ENCODE measurements around the gene MAN1C1.

The MAN1C1 gene

GRCh38 chr1:25787760-25788166 lies 171.2 kb downstream of the MAN1C1 start:
- no peak for DNase-seq

GRCh38 chr1:25790472-25790871 lies 173.9 kb downstream of the MAN1C1 start:
- DNase-seq = no peak

GRCh38 chr1:25792115-25792514 lies 175.5 kb downstream of the MAN1C1 start:
- DNase-seq = no peak

GRCh38 chr1:25793585-25794170 lies 177.1 kb downstream of the MAN1C1 start:
- DNase-seq = no peak

GRCh38 chr1:25794325-25794724 lies 177.7 kb downstream of the MAN1C1 start:
- DNase-seq = no peak

- no peak for DNase-seq
Measured at GRCh38 chr1:25795211-25795610, 178.6 kb downstream of the MAN1C1 start.

GRCh38 chr1:25795946-25796810 lies 179.6 kb downstream of the MAN1C1 start:
- DNase-seq = no peak

- peak; percentile 48 for DNase-seq
Measured at GRCh38 chr1:25796811-25797458, 180.3 kb downstream of the MAN1C1 start.

GRCh38 chr1:25797939-25798338 lies 181.3 kb downstream of the MAN1C1 start:
- DNase-seq = no peak

- no peak for DNase-seq
Measured at GRCh38 chr1:25798666-25799351, 182.2 kb downstream of the MAN1C1 start.

- no peak for DNase-seq
Measured at GRCh38 chr1:25799352-25799934, 182.9 kb downstream of the MAN1C1 start.

GRCh38 chr1:25799935-25800702 lies 183.5 kb downstream of the MAN1C1 start, which contains the start of gene SELENON:
TSS of gene SELENON (plus strand) at chr1:25800193. CDS start at chr1:25800231, 38 bp downstream.
- no peak for DNase-seq

- no peak for DNase-seq
Measured at GRCh38 chr1:25800703-25801377, 184.2 kb downstream of the MAN1C1 start.

- DNase-seq = no peak
Measured at GRCh38 chr1:25802915-25803314, 186.3 kb downstream of the MAN1C1 start.

- DNase-seq = no peak
Measured at GRCh38 chr1:25803368-25803767, 186.8 kb downstream of the MAN1C1 start.

- DNase-seq = no peak
Measured at GRCh38 chr1:25804244-25804963, 187.8 kb downstream of the MAN1C1 start.

- no peak for DNase-seq
Measured at GRCh38 chr1:25804964-25805862, 188.6 kb downstream of the MAN1C1 start.

GRCh38 chr1:25805863-25806225 lies 189.3 kb downstream of the MAN1C1 start:
- DNase-seq = no peak

- no peak for DNase-seq
Measured at GRCh38 chr1:25806418-25806817, 189.8 kb downstream of the MAN1C1 start.
